Measurements from ENCODE around the gene ITGAX.
"Not testable (repeated sequence)": the region's sequence is repeated elsewhere in the genome, so short reads cannot be mapped to it uniquely, and the experiment has no call there.

The ITGAX gene

DNA sequence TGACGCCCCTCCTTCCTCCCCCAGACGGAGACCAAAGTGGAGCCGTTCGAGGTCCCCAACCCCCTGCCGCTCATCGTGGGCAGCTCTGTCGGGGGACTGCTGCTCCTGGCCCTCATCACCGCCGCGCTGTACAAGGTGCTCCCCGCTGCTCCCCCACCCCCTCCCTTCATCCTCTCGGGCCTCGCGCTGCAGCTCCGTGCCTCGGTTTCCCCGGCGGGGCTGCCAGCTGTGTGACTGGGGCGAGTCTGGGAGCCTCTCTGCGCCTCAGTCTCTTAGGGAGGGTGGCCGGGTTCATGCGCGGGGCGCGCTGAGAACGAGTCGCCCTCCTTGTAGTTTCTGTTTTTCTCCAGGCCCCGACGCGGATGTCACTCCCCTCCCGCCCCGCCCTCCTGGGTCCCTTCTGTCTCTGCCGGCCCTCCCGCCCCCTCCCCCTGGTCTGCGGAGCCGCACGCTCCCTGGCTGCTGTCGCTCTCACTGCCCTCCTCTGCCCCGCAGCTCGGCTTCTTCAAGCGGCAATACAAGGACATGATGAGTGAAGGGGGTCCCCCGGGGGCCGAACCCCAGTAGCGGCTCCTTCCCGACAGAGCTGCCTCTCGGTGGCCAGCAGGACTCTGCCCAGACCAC lies 23.7 kb upstream of the ITGAX start:
- DNase-seq (ENCODE audit: insufficient read length) (no peak), FAIRE-seq (no peak)

DNA sequence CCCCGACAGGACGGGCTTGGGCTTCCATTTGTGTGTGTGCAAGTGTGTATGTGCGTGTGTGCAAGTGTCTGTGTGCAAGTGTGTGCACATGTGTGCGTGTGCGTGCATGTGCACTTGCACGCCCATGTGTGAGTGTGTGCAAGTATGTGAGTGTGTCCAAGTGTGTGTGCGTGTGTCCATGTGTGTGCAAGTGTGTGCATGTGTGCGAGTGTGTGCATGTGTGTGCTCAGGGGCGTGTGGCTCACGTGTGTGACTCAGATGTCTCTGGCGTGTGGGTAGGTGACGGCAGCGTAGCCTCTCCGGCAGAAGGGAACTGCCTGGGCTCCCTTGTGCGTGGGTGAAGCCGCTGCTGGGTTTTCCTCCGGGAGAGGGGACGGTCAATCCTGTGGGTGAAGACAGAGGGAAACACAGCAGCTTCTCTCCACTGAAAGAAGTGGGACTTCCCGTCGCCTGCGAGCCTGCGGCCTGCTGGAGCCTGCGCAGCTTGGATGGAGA lies 23.1 kb upstream of the ITGAX start:
- TF ChIP-seq POLR2AphosphoS5 (IDR thresholded peaks at IDR 0.05; ENCODE audit: low read depth, low read length), result peak; percentile 62; the same call in 1 of the 2 replicates
- TF ChIP-seq TAF1 (IDR thresholded peaks at IDR 0.05; ENCODE audit: borderline replicate concordance, low read depth, low read length), result no peak
- TF ChIP-seq POLR2A (IDR thresholded peaks at IDR 0.05; ENCODE audit: low read depth, low read length), result no peak
- FAIRE-seq (no peak), DNase-seq (ENCODE audit: insufficient read length) (no peak)

More for the DNA sequence above, 23.7 kb upstream of the ITGAX start:
- TF ChIP-seq TAF1 (IDR thresholded peaks at IDR 0.05; ENCODE audit: borderline replicate concordance, low read depth, low read length) (no peak), POLR2A (IDR thresholded peaks at IDR 0.05; ENCODE audit: low read depth, low read length) (no peak), POLR2AphosphoS5 (IDR thresholded peaks at IDR 0.05; ENCODE audit: low read depth, low read length) (no peak)

DNA sequence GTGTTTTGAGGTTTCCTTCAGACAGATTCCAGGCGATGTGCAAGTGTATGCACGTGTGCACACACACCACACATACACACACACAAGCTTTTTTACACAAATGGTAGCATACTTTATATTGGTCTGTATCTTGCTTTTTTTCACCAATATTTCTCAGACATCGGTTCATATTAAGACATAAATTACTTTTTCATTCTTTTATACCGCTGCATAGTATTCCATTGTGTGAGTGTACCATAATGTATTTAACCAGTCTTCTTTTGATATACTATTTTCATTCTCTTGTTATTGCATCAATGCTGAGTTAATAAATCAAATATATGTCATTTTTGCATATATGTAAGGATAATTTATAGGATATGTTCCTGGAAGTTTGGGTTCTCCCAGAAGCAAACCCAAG lies 22.4 kb upstream of the ITGAX start:
- DNase-seq (ENCODE audit: insufficient read length) (no peak), FAIRE-seq (no peak)
- TF ChIP-seq POLR2A (IDR thresholded peaks at IDR 0.05; ENCODE audit: low read depth, low read length) (no peak), TAF1 (IDR thresholded peaks at IDR 0.05; ENCODE audit: borderline replicate concordance, low read depth, low read length) (no peak), POLR2AphosphoS5 (IDR thresholded peaks at IDR 0.05; ENCODE audit: low read depth, low read length) (no peak)

DNA sequence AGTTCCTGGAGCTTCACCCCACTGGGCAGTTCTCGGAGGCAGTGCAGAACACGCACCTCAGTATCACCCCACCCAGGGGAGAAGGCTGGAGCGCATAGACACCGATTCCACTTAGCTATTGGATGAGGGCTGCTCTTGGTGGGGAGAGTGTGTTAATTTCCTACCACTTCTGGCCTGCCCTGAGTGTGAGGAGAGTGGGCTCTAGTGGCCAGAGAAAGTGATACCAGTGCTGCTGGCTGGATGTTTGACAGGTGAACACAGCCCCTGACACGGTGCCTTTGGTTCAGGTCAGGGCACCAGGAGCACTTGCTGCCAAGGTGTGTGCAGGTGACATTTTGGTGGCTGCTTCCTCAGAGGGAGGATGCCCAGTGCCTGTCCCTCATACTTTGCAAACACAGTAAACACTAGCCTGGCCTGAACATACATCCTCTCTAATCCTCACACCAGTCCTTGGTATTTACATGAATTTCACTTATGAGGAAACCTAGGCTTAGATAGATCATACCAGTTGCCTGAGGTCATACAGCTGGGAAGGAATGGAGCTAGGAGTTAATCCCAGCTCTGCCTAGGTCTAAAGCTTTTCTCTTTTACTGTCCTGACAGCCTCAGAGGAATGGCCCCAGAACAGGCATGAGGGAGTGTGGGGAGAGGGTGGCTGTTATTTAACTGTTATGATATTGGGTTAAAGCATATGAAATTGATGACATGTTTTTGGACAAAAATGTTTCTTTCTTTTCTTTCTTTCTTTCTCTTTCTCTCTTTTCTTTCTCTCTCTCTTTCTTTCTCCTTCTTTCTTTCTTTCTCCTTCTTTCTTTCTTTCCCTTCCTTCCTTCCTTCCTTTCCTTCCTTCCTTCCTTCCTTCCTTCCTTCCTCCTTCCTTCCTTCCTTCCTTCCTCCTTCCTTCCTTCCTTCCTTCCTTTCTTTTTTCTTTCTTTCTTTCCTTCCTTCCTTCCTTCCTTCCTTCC lies 21.0 kb upstream of the ITGAX start:
- DNase-seq (ENCODE audit: insufficient read length) (no peak), FAIRE-seq (peak; percentile 91)
- TF ChIP-seq POLR2AphosphoS5 (IDR thresholded peaks at IDR 0.05; ENCODE audit: low read depth, low read length), result no peak
- no peak for TF ChIP-seq TAF1 (IDR thresholded peaks at IDR 0.05; ENCODE audit: borderline replicate concordance, low read depth, low read length)
- no peak for TF ChIP-seq POLR2A (IDR thresholded peaks at IDR 0.05; ENCODE audit: low read depth, low read length)

DNA sequence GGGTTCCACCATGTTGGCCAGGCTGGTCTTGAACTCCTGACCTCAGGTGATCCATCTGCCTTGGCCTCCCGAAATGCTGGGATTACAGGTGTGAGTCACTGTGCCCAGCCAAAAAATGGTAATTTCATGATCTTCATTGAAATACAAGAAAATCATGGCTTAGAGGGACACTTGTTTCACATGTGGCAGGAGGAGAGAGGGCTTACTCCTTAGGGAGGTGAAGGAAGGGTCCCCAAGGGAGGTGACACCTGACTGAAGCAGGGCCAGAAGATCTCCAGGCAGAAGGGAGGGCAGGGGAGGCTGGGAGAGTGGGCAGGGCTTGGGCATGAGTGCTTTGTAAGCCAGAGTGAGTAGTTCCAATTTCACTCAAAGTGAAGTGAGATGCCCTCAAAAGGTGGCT lies 20.0 kb upstream of the ITGAX start:
- FAIRE-seq (no peak), DNase-seq (ENCODE audit: insufficient read length) (no peak)
- TF ChIP-seq POLR2A (IDR thresholded peaks at IDR 0.05; ENCODE audit: low read depth, low read length) (no peak), POLR2AphosphoS5 (IDR thresholded peaks at IDR 0.05; ENCODE audit: low read depth, low read length) (no peak), TAF1 (IDR thresholded peaks at IDR 0.05; ENCODE audit: borderline replicate concordance, low read depth, low read length) (no peak)

DNA sequence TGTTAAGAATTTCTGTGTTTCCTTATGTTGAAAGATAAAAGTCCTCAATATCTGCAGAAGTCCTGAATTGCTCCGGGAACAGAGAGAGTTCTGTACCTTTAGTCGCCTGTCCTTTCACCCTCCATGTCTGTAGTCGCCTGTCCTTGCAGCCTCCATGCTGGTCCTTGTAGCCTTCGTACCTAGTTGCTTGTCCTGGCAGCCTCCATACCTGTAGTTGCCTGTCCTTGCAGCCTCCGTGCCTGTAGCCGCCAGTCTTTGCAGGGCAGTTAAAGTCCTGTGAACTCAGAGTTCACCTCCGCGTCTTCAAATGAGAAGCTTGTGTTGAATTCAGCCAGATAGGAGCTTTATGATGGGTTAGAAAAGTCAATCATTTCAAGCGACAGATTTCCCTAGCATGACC lies 19.5 kb upstream of the ITGAX start:
- DNase-seq (ENCODE audit: insufficient read length), result no peak
- no peak for FAIRE-seq
- no peak for TF ChIP-seq POLR2A (IDR thresholded peaks at IDR 0.05; ENCODE audit: low read depth, low read length)
- TF ChIP-seq TAF1 (IDR thresholded peaks at IDR 0.05; ENCODE audit: borderline replicate concordance, low read depth, low read length), result no peak
- no peak for TF ChIP-seq POLR2AphosphoS5 (IDR thresholded peaks at IDR 0.05; ENCODE audit: low read depth, low read length)

DNA sequence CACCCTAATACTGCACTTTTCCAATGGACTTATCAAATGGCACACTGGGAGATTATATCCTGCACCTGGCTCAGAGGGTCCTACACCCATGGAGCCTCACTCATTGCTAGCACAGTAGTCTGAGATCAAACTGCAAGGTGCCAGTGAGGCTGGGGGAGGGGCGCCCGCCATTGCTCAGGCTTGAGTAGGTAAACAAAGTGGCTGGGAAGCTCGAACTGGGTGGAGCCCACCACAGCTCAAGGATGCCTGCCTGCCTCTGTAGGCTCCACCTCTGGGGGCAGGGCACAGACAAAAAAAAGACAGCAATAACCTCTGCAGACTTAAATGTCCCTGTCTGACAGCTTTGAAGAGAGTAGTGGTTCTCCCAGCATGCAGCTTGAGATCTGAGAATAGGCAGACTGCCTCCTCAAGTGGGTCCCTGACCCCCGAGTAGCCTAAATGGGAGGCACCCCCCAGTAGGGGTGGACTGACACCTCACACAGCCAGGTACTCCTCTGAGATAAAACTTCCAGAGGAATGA lies 16.8 kb upstream of the ITGAX start:
- FAIRE-seq; DNase-seq (ENCODE audit: insufficient read length): not testable (repeated sequence)

DNA sequence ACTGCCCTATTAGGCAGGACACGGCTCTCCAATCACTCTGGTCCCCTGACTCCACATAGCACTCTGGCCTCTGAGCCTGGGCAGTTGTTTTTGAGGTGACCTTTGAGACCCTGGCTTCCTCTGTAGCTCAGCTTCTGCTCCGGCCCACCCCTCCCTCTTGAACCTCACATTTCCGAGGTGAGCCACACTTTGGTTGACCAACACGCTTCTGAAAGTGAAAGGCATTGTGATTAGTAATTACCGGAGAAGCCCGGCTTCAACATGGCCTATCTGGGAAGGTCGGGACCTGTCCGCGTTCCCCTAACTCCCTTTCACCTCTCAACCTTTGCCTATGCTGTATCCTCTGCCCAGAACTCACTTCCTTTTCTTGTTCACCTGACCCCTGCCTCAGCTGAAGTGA lies 10.3 kb upstream of the ITGAX start:
- no peak for TF ChIP-seq POLR2A (IDR thresholded peaks at IDR 0.05; ENCODE audit: low read depth, low read length)
- peak; percentile 18; the same call in 1 of the 2 replicates for TF ChIP-seq TAF1 (IDR thresholded peaks at IDR 0.05; ENCODE audit: borderline replicate concordance, low read depth, low read length)
- DNase-seq (ENCODE audit: insufficient read length) (no peak), FAIRE-seq (no peak)

DNA sequence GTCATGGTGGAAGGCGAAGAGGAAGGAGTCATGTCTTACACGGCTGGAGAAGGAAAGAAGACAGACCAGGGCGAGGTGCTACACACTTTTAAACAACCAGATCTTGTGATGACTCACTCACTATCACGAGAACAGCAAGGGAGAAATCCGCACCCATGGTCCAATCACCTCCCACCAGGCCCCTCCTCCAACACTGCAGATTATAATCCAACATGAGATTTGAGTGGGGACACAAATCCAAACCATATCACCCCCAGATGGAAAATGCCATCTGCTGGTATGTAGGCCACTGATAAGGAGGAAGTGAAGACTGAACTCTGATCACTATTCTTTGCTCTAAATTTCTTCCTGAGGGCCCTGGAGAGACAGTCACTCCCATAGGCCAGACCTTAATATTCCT lies 7.5 kb upstream of the ITGAX start:
- no peak for DNase-seq (ENCODE audit: insufficient read length)
- FAIRE-seq, result no peak
- no peak for TF ChIP-seq POLR2AphosphoS5 (IDR thresholded peaks at IDR 0.05; ENCODE audit: low read depth, low read length)
- no peak for TF ChIP-seq TAF1 (IDR thresholded peaks at IDR 0.05; ENCODE audit: borderline replicate concordance, low read depth, low read length)
- TF ChIP-seq POLR2A (IDR thresholded peaks at IDR 0.05; ENCODE audit: low read depth, low read length), result no peak

DNA sequence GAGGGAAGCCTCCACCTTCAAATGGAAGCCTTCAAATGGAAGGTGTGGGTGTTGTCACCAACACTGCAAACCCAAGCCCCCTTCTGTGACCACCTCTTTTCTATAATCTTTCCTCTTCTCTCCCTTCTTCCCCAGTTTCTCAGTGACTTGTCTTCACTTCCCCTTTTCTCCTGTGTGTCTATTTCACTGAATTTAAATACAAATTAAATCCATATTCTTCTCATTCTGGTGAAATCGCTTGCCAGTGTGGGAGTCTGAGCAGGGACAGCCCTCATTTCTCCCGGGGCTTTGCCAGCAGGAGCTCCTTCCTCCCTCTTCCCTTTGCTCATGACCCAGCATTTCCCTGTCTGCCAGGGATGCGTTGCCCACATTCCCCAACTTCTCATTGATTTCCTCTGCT lies 6.4 kb upstream of the ITGAX start:
- DNase-seq (ENCODE audit: insufficient read length) (no peak), FAIRE-seq (no peak)
- TF ChIP-seq POLR2AphosphoS5 (IDR thresholded peaks at IDR 0.05; ENCODE audit: low read depth, low read length) (no peak), POLR2A (IDR thresholded peaks at IDR 0.05; ENCODE audit: low read depth, low read length) (no peak), TAF1 (IDR thresholded peaks at IDR 0.05; ENCODE audit: borderline replicate concordance, low read depth, low read length) (no peak)

DNA sequence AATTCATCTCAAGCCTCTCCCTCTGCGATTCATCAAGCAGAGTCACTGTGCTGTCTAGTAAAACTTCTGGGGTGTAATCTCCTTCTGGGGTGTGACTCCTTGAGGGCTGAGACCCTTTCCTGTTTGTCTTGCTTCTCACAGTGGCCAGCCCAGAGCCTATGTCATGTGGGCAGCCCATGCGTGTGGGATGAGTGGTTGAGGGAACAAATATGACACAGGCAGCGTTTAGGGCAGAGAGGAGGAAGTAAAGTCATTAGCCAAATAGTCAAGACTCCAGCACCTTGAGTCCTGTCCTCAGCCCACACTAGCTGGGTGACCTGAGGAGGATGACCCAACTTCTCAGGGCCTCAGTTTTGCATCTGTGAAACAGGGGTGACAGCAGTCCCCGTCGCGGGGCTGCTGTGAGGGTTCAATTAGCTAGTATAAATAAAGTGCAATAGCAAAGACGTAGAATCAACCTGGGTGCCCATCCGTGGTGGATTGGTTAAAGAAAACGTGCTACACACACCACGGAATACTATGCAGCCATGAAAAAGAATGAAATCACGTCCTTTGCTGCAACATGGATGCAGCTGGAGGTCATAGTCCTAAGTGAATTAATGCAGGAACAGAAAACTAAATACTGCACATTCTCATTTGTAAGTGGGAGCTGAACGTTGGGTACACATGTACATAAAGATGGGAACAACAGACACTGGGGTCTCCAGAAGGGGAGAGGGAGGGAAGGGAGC lies 4.5 kb upstream of the ITGAX start:
- FAIRE-seq (peak; percentile 67), DNase-seq (ENCODE audit: insufficient read length) (no peak)
- no peak for TF ChIP-seq POLR2A (IDR thresholded peaks at IDR 0.05; ENCODE audit: low read depth, low read length)
- TF ChIP-seq TAF1 (IDR thresholded peaks at IDR 0.05; ENCODE audit: borderline replicate concordance, low read depth, low read length), result no peak
- no peak for TF ChIP-seq POLR2AphosphoS5 (IDR thresholded peaks at IDR 0.05; ENCODE audit: low read depth, low read length)

Data from GM12892 (cell line).